SK-N-SH treated with all-trans-retinoic acid at 6 μM for 48 hours (cell line): Measurements from ENCODE around the gene BTBD16.

Experiments used
- ATAC-seq: fragments of 200-7000 bp; cut with Tn5 transposase; 3 replicates; pipeline ENCODE4 v1.9.1; 2020; ENCODE audit warnings: mild to moderate bottlenecking, moderate library complexity
- ARNTL ChIP-seq: fragments of 450-650 bp; formaldehyde crosslinking; IDR thresholded peaks from 2 replicates; pipeline ENCODE4 v1.5.0; 2020; ENCODE audit warnings: low read depth, mild to moderate bottlenecking, moderate library complexity, borderline replicate concordance
- BACH2 ChIP-seq: fragments of 250-450 bp; sonication (Bioruptor Pico); IDR thresholded peaks from 2 replicates; pipeline ENCODE4 v1.9.0; 2021; ENCODE audit warnings: mild to moderate bottlenecking, borderline replicate concordance
- CSDC2 ChIP-seq: fragments of 250-450 bp; sonication (Bioruptor Pico); IDR thresholded peaks from 2 replicates; pipeline ENCODE4 v1.5.0; 2020; ENCODE audit warnings: mild to moderate bottlenecking, moderate library complexity
- ESRRG ChIP-seq: fragments of 250-450 bp; sonication (Bioruptor Pico); IDR thresholded peaks from 2 replicates; pipeline ENCODE4 v1.6.1; 2021; ENCODE audit warnings: mild to moderate bottlenecking
- GLIS3 ChIP-seq: fragments of 250-450 bp; sonication (Bioruptor Pico); IDR thresholded peaks from 2 replicates; pipeline ENCODE4 v1.5.0; 2020; ENCODE audit warnings: mild to moderate bottlenecking, moderate library complexity
- ISL1 ChIP-seq: fragments of 250-450 bp; sonication (Bioruptor Pico); IDR thresholded peaks from 2 replicates; pipeline ENCODE4 v2.1.2; 2022; ENCODE audit warnings: mild to moderate bottlenecking, moderate library complexity
- OSR1 ChIP-seq: fragments of 250-450 bp; sonication (Bioruptor Pico); IDR thresholded peaks from 2 replicates; pipeline ENCODE4 v1.8.0; 2022; ENCODE audit warnings: moderate library complexity, mild to moderate bottlenecking, inconsistent platforms
- PPARA ChIP-seq: fragments of 250-450 bp; sonication (Bioruptor Pico); IDR thresholded peaks from 2 replicates; pipeline ENCODE4 v1.5.0; 2020; ENCODE audit warnings: mild to moderate bottlenecking, borderline replicate concordance
- RARB ChIP-seq: fragments of 250-450 bp; sonication (Bioruptor Pico); IDR thresholded peaks from 2 replicates; pipeline ENCODE4 v1.8.0; 2021; ENCODE audit warnings: mild to moderate bottlenecking, moderate library complexity
- SNAI2 ChIP-seq: fragments of 250-450 bp; sonication (Bioruptor Pico); IDR thresholded peaks from 2 replicates; pipeline ENCODE4 v1.5.0; 2020; ENCODE audit warnings: mild to moderate bottlenecking, moderate library complexity
- TOX ChIP-seq: fragments of 250-450 bp; sonication (Bioruptor Pico); IDR thresholded peaks from 2 replicates; pipeline ENCODE4 v1.8.0; 2021; ENCODE audit warnings: mild to moderate bottlenecking, moderate library complexity, borderline replicate concordance
- ZC3H10 ChIP-seq: fragments of 250-450 bp; sonication (Bioruptor Pico); IDR thresholded peaks from 2 replicates; pipeline ENCODE4 v1.5.1; 2021; ENCODE audit warnings: mild to moderate bottlenecking, moderate library complexity
- ZFP3 ChIP-seq: fragments of 250-450 bp; sonication (Bioruptor Pico); IDR thresholded peaks from 2 replicates; pipeline ENCODE4 v1.5.0; 2020; ENCODE audit warnings: mild to moderate bottlenecking, moderate library complexity
- ZFP30 ChIP-seq: fragments of 450-650 bp; formaldehyde crosslinking; IDR thresholded peaks from 2 replicates; pipeline ENCODE4 v1.5.0; 2022; ENCODE audit warnings: mild to moderate bottlenecking, moderate library complexity
- ZNF565 ChIP-seq: fragments of 450-650 bp; formaldehyde crosslinking; conservative IDR thresholded peaks from 2 replicates; pipeline ENCODE4 v1.5.0; 2020; ENCODE audit warnings: low read depth, mild to moderate bottlenecking, moderate library complexity
- ZNF70 ChIP-seq: fragments of 450-650 bp; formaldehyde crosslinking; IDR thresholded peaks from 2 replicates; pipeline ENCODE4 v1.5.0; 2020; ENCODE audit warnings: mild to moderate bottlenecking, moderate library complexity
- TF ChIP-seq, protein P1 (sequence below): fragments of 250-450 bp; sonication (Bioruptor Pico); IDR thresholded peaks from 2 replicates; pipeline ENCODE4 v1.5.1; 2020; ENCODE audit warnings: low read depth, mild to moderate bottlenecking, moderate library complexity
- TF ChIP-seq, protein P2 (sequence below): fragments of 250-450 bp; sonication (Bioruptor Pico); IDR thresholded peaks from 2 replicates; pipeline ENCODE4 v1.8.0; 2020; ENCODE audit warnings: mild to moderate bottlenecking, moderate library complexity, borderline replicate concordance
- TF ChIP-seq, protein P3 (sequence below): fragments of 250-450 bp; sonication (Bioruptor Pico); IDR thresholded peaks from 2 replicates; pipeline ENCODE4 v1.5.0; 2020; ENCODE audit warnings: mild to moderate bottlenecking, moderate library complexity
- TF ChIP-seq, protein P4 (sequence below): fragments of 250-450 bp; sonication (Bioruptor Pico); IDR thresholded peaks from 2 replicates; pipeline ENCODE4 v1.8.0; 2021; ENCODE audit warnings: low read depth, mild to moderate bottlenecking, moderate library complexity, borderline replicate concordance

The BTBD16 gene

DNA sequence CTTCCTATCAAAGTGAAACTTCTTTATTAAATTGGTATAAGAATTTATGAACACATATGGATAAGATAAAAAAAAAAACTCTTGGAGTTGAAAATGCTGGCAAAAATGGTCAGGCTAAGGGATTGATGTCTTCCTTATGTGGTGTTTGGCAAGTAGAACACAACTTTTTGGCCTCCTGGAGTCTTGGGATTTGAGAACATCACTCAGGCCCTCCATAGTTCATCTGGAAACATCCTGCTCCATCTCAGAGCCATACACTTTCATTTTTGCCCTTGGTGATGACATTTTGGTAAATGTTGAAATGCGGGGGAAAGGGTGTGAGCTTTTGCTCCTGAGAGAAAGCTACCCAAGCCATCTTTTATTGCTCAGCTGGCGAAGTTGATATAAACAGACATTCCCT, 27.5 kb upstream of the BTBD16 start:
- TF ChIP-seq ZNF565 (CRISPR knock-in tag) (no peak), SNAI2 (CRISPR knock-in tag) (no peak), RARB (no peak), ZFP30 (CRISPR knock-in tag) (no peak), CSDC2 (CRISPR knock-in tag) (no peak)
- no peak for ATAC-seq

DNA sequence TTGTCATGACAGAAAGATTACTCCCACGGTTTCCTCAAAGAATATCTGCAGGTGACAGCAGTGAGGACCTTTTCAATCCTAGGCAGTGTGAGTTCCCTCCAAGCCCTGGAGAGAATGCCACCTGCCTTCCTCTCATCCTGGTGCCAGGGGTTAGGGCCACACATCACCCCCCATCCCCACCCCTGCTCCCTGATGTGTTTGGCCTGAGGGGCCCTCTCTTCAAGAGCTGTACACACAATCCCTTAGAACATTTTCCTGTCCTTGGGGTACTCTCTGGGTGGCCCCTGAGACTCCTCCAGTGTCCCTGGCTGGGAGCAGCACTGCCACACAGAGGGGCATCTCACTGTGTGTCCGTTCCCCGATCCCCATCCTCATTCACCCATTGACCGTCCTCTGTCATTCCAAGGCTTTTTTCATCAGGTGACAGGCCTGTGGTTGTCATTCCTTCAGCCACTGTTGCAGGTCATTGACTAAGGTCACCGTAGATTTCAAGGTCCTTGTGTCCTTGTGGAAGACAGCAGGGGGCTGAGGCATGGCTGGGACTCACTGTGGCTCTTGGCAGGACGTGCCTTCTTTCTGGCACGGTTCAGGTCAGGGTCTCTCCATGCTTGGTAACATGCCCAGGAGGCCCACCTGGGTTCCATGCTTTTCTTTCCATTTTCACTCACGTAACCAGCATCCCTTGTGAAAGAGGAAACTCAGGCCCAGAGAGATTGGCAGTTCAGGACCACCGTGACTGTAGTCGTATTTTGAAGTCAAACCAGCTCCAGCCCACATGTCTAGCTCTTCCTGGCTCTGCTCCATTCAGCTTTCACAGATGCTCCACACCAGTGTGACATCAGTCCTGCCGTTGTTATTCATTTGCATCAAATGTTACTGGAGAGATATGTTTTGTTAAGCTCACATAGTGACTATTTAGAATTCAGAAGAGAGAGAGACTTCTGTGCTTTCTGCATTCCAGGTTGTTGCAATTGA, 26.8 kb upstream of the BTBD16 start:
- no peak for ATAC-seq
- TF ChIP-seq, protein P1, sequence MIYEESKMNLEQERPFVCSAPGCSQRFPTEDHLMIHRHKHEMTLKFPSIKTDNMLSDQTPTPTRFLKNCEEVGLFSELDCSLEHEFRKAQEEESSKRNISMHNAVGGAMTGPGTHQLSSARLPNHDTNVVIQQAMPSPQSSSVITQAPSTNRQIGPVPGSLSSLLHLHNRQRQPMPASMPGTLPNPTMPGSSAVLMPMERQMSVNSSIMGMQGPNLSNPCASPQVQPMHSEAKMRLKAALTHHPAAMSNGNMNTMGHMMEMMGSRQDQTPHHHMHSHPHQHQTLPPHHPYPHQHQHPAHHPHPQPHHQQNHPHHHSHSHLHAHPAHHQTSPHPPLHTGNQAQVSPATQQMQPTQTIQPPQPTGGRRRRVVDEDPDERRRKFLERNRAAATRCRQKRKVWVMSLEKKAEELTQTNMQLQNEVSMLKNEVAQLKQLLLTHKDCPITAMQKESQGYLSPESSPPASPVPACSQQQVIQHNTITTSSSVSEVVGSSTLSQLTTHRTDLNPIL = no peak
- TF ChIP-seq, protein P2, sequence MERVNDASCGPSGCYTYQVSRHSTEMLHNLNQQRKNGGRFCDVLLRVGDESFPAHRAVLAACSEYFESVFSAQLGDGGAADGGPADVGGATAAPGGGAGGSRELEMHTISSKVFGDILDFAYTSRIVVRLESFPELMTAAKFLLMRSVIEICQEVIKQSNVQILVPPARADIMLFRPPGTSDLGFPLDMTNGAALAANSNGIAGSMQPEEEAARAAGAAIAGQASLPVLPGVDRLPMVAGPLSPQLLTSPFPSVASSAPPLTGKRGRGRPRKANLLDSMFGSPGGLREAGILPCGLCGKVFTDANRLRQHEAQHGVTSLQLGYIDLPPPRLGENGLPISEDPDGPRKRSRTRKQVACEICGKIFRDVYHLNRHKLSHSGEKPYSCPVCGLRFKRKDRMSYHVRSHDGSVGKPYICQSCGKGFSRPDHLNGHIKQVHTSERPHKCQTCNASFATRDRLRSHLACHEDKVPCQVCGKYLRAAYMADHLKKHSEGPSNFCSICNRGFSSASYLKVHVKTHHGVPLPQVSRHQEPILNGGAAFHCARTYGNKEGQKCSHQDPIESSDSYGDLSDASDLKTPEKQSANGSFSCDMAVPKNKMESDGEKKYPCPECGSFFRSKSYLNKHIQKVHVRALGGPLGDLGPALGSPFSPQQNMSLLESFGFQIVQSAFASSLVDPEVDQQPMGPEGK (CRISPR knock-in tag) = no peak

DNA sequence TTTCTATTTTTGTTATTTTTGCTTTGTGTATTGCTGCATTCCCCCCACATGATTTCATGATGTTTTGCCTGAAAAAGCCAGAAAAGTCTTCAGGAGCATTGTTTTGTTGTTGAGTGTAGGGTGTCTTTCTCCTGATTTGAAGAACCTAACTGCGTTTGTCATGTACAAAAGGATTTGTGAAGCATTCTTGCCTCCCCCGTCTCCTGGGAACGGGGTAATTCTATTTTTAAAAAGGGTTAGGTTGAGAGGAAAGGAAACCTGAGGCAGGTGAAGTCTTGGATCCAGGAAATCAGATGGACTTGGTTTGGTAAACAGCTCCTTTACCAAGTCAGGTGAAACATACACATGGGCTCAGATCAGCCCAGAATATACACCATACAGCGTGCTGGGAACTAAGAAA, 26.0 kb upstream of the BTBD16 start:
- TF ChIP-seq ZFP3 (CRISPR knock-in tag) (no peak), ARNTL (no peak), ISL1 (CRISPR knock-in tag) (no peak), ZNF70 (CRISPR knock-in tag) (no peak), ZC3H10 (CRISPR knock-in tag) (no peak), RARB (no peak), ZNF565 (CRISPR knock-in tag) (no peak), TOX (CRISPR knock-in tag) (no peak), GLIS3 (no peak), ESRRG (CRISPR knock-in tag) (no peak), CSDC2 (CRISPR knock-in tag) (no peak)
- TF ChIP-seq, protein P3, sequence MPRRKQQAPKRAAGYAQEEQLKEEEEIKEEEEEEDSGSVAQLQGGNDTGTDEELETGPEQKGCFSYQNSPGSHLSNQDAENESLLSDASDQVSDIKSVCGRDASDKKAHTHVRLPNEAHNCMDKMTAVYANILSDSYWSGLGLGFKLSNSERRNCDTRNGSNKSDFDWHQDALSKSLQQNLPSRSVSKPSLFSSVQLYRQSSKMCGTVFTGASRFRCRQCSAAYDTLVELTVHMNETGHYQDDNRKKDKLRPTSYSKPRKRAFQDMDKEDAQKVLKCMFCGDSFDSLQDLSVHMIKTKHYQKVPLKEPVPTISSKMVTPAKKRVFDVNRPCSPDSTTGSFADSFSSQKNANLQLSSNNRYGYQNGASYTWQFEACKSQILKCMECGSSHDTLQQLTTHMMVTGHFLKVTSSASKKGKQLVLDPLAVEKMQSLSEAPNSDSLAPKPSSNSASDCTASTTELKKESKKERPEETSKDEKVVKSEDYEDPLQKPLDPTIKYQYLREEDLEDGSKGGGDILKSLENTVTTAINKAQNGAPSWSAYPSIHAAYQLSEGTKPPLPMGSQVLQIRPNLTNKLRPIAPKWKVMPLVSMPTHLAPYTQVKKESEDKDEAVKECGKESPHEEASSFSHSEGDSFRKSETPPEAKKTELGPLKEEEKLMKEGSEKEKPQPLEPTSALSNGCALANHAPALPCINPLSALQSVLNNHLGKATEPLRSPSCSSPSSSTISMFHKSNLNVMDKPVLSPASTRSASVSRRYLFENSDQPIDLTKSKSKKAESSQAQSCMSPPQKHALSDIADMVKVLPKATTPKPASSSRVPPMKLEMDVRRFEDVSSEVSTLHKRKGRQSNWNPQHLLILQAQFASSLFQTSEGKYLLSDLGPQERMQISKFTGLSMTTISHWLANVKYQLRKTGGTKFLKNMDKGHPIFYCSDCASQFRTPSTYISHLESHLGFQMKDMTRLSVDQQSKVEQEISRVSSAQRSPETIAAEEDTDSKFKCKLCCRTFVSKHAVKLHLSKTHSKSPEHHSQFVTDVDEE (CRISPR knock-in tag) = no peak
- TF ChIP-seq, protein P1 = no peak
- TF ChIP-seq, protein P2 (CRISPR knock-in tag) = no peak
- TF ChIP-seq, all 23 proteins: peak for 0
- no peak for ATAC-seq

DNA sequence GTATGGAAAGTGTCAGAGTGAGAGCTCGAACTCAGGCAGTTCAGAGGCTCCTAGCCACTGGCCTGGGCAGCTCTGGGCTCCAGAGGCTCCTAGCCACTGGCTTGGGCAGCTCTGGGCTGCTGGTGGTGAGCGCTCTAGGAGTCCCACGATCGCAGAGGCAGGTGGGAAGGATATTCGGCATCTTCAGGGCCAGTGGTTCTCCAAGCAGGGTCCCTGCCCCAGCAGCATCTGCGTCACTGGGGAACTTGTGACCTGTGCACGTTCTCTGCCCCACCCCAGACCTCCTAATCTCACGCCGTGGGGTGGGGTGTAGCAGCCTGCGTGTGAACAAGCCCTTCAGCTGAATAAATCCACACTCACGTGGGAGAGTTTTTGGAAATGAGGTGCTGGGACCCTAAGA, 25.2 kb upstream of the BTBD16 start:
- ATAC-seq = no peak
- TF ChIP-seq PPARA (CRISPR knock-in tag) = no peak
- TF ChIP-seq, protein P4, sequence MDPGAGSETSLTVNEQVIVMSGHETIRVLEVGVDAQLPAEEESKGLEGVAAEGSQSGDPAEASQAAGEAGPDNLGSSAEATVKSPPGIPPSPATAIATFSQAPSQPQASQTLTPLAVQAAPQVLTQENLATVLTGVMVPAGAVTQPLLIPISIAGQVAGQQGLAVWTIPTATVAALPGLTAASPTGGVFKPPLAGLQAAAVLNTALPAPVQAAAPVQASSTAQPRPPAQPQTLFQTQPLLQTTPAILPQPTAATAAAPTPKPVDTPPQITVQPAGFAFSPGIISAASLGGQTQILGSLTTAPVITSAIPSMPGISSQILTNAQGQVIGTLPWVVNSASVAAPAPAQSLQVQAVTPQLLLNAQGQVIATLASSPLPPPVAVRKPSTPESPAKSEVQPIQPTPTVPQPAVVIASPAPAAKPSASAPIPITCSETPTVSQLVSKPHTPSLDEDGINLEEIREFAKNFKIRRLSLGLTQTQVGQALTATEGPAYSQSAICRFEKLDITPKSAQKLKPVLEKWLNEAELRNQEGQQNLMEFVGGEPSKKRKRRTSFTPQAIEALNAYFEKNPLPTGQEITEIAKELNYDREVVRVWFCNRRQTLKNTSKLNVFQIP (CRISPR knock-in tag) = no peak
- no peak for TF ChIP-seq OSR1
- TF ChIP-seq BACH2 (CRISPR knock-in tag) = no peak
- TF ChIP-seq ZNF70 (CRISPR knock-in tag) = no peak
- TF ChIP-seq, protein P1 = no peak
- TF ChIP-seq, protein P3 (CRISPR knock-in tag) = no peak
- TF ChIP-seq ESRRG (CRISPR knock-in tag) = no peak
